ENCODE measurements around the gene HCN2.

The HCN2 gene

DNA sequence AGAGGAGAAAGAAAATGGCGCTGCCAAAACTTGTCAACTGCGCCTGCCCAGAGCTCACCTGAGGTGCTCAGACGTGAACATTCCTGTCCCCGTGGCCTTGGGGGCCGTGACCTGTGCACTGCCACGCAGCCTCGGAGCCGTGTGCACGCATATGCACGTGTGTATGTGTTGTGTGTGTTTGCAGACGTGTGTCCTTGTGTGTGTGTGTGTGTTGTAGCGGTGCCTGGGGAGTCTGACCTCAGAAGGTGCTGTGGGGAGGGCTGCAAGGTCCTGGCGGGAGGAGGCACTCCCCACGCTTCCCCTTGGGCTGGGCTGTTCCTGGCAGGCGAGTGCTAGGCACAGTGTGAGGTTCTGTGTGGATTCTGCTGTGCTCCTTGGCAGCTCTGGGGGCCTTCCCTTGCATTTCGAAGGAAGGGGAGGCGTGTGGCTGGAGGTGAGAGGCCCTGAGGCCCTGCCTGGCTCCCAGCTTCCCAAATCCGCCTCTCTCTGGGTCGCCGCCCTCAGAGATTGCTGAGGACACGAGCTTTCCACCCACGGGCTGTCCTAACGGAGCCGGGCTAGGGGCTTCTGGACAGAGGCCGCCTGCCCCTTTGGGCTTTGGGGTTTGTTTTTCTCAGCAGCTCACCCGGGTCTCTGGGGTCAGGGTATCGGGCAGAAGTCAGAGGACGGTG, 12.8 kb upstream of the HCN2 start:
- TF ChIP-seq, protein P1, sequence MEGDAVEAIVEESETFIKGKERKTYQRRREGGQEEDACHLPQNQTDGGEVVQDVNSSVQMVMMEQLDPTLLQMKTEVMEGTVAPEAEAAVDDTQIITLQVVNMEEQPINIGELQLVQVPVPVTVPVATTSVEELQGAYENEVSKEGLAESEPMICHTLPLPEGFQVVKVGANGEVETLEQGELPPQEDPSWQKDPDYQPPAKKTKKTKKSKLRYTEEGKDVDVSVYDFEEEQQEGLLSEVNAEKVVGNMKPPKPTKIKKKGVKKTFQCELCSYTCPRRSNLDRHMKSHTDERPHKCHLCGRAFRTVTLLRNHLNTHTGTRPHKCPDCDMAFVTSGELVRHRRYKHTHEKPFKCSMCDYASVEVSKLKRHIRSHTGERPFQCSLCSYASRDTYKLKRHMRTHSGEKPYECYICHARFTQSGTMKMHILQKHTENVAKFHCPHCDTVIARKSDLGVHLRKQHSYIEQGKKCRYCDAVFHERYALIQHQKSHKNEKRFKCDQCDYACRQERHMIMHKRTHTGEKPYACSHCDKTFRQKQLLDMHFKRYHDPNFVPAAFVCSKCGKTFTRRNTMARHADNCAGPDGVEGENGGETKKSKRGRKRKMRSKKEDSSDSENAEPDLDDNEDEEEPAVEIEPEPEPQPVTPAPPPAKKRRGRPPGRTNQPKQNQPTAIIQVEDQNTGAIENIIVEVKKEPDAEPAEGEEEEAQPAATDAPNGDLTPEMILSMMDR (IDR thresholded peaks at IDR 0.05; ENCODE audit: insufficient read depth, low read depth, low read length, missing control alignments): no peak
- H3K4me3 ChIP-seq (ENCODE audit: low read depth, low read length): no peak overlapping the region
- no peak for DNase-seq (ENCODE audit: low read depth)

DNA sequence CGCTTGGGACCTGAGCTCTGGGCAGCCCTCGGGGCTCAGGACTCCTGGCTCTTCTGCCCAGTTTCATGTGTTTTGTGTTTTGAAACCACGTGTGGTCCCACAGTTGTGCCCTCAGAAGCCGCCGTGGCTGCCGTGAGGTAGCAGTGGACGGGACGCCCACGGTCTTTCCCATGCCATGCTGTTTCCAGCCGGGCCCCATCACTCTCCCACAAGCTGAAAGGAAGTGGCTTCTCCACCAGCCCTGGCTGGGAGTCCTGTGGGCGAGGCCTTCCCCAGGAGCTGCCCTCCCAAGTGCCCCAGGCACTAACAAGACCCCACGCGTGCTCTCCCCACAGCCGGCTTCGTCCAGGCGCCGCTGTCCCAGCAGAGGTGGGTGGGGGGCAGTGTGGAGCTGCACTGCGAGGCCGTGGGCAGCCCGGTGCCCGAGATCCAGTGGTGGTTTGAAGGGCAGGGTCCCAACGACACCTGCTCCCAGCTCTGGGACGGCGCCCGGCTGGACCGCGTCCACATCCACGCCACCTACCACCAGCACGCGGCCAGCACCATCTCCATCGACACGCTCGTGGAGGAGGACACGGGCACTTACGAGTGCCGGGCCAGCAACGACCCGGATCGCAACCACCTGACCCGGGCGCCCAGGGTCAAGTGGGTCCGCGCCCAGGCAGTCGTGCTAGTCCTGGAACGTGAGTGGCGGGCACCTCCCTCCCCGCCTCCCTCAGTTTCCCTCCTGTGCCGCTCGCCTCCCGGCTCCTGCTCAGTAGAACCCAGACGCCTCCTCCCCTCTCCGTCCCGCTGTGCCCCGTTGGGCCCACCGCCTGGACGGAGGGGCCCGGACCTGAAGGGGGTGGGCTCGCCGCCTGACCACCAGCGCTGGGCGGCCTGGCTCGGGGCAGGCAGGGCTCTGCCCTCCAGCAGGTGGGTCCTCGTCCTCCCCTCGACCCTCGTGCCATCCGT, 12.0 kb upstream of the HCN2 start:
- TF ChIP-seq, protein P1 (IDR thresholded peaks at IDR 0.05; ENCODE audit: insufficient read depth, low read depth, low read length, missing control alignments): no peak
- H3K4me3 ChIP-seq (ENCODE audit: low read depth, low read length): no peak overlapping the region

DNA sequence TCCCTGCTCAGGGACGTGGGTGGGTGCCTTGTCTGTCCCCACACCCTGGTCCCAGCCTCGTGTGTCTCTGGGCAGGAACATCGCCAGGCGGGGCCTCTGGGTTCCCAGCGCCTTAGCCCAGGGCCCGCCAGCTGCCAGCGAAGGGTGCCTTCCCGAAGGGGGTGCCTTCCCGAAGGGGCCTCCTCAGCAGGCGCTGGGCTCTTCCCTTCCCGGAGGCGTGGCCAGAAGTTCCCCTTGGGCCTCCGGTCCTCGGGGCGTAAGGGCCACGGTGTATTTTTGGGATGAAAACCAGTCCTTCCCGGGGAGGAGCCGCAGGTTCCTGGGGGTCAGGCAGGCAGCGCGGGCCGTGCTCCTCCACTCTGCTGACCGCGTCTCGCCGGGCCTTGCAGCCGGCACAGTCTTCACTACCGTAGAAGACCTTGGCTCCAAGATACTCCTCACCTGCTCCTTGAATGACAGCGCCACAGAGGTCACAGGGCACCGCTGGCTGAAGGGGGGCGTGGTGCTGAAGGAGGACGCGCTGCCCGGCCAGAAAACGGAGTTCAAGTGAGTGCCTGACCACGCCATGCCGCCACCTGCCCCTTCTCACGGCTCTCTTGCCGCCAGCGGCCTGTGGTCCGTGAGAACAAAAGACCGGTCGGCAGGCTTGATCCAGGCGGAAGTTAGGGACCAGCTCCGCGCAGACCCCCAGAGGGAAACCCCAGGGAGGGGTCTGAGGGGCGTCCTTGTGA, 10.4 kb upstream of the HCN2 start:
- no peak for DNase-seq (ENCODE audit: low read depth)
- TF ChIP-seq, protein P1 (IDR thresholded peaks at IDR 0.05; ENCODE audit: insufficient read depth, low read depth, low read length, missing control alignments): no peak
- no peak overlapping the region for H3K4me3 ChIP-seq (ENCODE audit: low read depth, low read length)

More for the DNA sequence above, 12.0 kb upstream of the HCN2 start:
- no peak for DNase-seq (ENCODE audit: low read depth)

DNA sequence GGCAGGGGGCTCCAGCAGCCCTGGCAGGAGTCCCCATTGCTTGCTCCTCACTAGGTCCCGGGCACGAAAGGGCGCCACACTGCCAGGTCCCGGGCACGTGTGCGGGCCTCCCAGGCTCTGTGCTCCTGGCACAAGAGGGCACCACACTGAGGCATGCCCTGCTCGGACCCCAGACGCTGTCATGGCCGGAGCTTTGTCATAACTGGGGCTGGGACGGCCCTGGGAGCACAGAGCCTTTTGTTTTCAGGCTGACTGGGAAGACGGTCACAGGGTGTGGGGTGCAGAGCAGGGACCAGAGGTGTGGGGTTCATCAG, 9.9 kb upstream of the HCN2 start:
- DNase-seq (ENCODE audit: low read depth): no peak
- no peak overlapping the region for H3K4me3 ChIP-seq (ENCODE audit: low read depth, low read length)
- TF ChIP-seq, protein P1 (IDR thresholded peaks at IDR 0.05; ENCODE audit: insufficient read depth, low read depth, low read length, missing control alignments): no peak

DNA sequence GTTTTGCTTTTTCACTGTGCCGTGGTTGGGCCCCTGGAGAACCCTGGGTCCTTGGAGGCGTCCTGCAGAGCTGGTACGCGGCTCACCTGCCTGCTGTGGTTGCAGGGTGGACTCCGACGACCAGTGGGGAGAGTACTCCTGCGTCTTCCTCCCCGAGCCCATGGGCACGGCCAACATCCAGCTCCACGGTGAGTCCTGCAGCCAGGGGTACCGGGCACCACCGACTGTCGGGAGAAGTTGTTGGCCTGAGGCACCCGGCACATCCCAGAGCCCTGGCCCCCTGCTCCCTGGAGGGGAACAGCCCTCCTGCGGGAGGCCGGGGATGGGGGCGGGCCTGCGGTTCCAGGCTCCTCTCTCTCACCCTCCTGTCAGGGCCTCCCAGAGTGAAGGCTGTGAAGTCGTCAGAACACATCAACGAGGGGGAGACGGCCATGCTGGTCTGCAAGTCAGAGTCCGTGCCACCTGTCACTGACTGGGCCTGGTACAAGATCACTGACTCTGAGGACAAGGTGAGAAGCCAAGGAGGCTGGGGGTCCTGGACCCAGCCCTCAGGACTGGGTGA, 9.3 kb upstream of the HCN2 start:
- H3K4me3 ChIP-seq (ENCODE audit: low read depth, low read length): no peak overlapping the region
- DNase-seq (ENCODE audit: low read depth): no peak
- TF ChIP-seq, protein P1 (IDR thresholded peaks at IDR 0.05; ENCODE audit: insufficient read depth, low read depth, low read length, missing control alignments): no peak

DNA sequence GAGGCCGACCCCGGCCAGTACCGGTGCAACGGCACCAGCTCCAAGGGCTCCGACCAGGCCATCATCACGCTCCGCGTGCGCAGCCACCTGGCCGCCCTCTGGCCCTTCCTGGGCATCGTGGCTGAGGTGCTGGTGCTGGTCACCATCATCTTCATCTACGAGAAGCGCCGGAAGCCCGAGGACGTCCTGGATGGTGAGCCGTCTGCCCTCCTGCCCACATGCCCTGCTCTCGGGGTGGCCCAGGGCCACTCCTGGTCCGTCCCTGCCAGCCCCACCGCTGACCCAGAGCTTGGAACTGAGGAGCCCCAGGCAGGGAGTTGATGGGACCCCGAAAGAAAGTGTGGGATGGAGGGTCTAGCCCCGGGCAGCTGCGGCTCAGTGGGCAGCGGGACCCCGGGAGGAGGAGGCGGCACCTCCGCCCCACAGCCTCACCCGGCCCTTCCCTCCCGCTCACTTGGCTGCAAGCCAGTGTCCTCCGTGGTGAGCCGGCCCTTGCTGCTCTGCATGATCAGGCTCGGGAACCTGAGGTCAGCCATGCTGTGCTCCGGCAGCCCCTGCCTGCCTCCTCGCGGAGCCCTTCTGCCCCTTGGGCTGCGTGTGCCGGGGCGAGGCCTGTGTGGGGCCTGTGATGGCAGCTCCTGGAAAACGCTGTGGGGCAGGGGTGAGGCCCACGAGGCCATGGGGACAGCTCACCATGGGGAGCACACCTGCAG, 8.1 kb upstream of the HCN2 start:
- no peak for DNase-seq (ENCODE audit: low read depth)
- H3K4me3 ChIP-seq (ENCODE audit: low read depth, low read length): no peak overlapping the region
- TF ChIP-seq, protein P1 (IDR thresholded peaks at IDR 0.05; ENCODE audit: insufficient read depth, low read depth, low read length, missing control alignments): no peak

Data from GM12865 (cell line).